Coronary artery (tissue), 2 donors: ENCODE measurements around the gene RBP2.

ENCODE experiments used
- DNase-seq: peaks from one replicate; pipeline ENCODE4 v3.0.0-alpha.2; 2017; ENCODE audit warnings: low spot score
- H3K27ac ChIP-seq, 2 donors: fragments of 200-600 bp; sonication (generic); one replicate each; pipeline ENCODE4 v1.5.1; 2016 to 2019
- H3K4me3 ChIP-seq: fragments of 200-600 bp; sonication (generic); 2 replicates; pipeline ENCODE4 v1.5.1; 2016; ENCODE audit warnings: mild to moderate bottlenecking, moderate library complexity
- CTCF ChIP-seq: fragments of 200-600 bp; sonication (generic); IDR thresholded peaks from one replicate; pipeline ENCODE4 v1.5.1; 2019; ENCODE audit warnings: antibody characterized with exemption

The RBP2 gene

GRCh38 chr3:139481116-139481515, 4.8 kb upstream of the RBP2 start:
- no peak overlapping the region for H3K27ac ChIP-seq
- no peak for DNase-seq
- TF ChIP-seq CTCF: no peak
- H3K4me3 ChIP-seq: no peak overlapping the region

GRCh38 chr3:139480585-139480984, 4.3 kb upstream of the RBP2 start:
- no peak for DNase-seq
- H3K4me3 ChIP-seq: no peak overlapping the region
- no peak for TF ChIP-seq CTCF
- H3K27ac ChIP-seq: no peak overlapping the region

- Histone ChIP-seq H3K27ac (no peak overlapping the region), H3K4me3 (no peak overlapping the region)
- DNase-seq: no peak
- no peak for TF ChIP-seq CTCF
These were observed 1.7 kb upstream of the RBP2 start for GRCh38 chr3:139477710-139478640.

- no peak for DNase-seq
- Histone ChIP-seq H3K27ac (no peak overlapping the region), H3K4me3 (no peak overlapping the region)
- TF ChIP-seq CTCF: no peak
These were observed 3.1 kb downstream of the RBP2 start for GRCh38 chr3:139473155-139473771.

GRCh38 chr3:139472380-139473010, 3.8 kb downstream of the RBP2 start:
- no peak for DNase-seq
- TF ChIP-seq CTCF: no peak
- Histone ChIP-seq H3K27ac (no peak overlapping the region), H3K4me3 (no peak overlapping the region)

- DNase-seq: no peak
- TF ChIP-seq CTCF: no peak
- H3K27ac ChIP-seq: no peak overlapping the region
- no peak overlapping the region for H3K4me3 ChIP-seq
These were observed 6.1 kb downstream of the RBP2 start for GRCh38 chr3:139470199-139470598.
